ENCODE measurements around the gene OPCML.

The OPCML gene

DNA sequence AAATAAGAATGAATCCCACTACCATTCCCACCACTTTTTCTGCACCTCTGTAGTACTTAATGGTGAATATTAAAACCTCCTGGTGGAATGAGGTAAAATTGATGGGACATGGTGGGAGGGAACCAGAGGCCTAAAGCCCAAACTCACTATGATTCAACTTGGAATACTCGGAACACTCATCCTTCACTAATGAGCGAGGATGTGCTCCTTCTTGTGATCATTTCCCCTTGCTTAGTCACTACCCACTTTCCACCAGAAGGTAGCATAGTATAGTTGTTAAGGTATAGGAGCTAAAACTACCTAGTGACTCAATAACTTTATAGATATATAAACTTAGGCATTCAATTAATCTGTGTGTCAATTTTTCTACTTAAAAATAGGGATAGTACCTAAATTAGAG, 728.9 kb downstream of the OPCML start:
- no peaks in the 10 kb centered on the region for H4K20me1 ChIP-seq (ENCODE audit: insufficient read depth)
- no peaks in the 10 kb centered on the region for H3K36me3 ChIP-seq (ENCODE audit: insufficient read depth)
- no peaks in the 10 kb centered on the region for H3K4me1 ChIP-seq (ENCODE audit: low read depth, poor library complexity, severe bottlenecking)
- no peak overlapping the region for H3K9ac ChIP-seq
- H3K4me2 ChIP-seq = no peak overlapping the region
- no peak overlapping the region for H2AFZ ChIP-seq (ENCODE audit: low read depth)
- no peaks in the 10 kb centered on the region for H3K27me3 ChIP-seq (ENCODE audit: insufficient read depth, low read depth)
- no peak overlapping the region for H3K27ac ChIP-seq
- no peak for TF ChIP-seq CTCF (conservative IDR thresholded peaks at IDR 0.05; ENCODE audit: low read depth, low read length)
- H3K79me2 ChIP-seq (ENCODE audit: insufficient read depth, low read depth) = no peaks in the 10 kb centered on the region
- no peak overlapping the region for H3K4me3 ChIP-seq (IDR thresholded peaks at IDR 0.05; ENCODE audit: insufficient read depth, low read depth, low read length)

DNA sequence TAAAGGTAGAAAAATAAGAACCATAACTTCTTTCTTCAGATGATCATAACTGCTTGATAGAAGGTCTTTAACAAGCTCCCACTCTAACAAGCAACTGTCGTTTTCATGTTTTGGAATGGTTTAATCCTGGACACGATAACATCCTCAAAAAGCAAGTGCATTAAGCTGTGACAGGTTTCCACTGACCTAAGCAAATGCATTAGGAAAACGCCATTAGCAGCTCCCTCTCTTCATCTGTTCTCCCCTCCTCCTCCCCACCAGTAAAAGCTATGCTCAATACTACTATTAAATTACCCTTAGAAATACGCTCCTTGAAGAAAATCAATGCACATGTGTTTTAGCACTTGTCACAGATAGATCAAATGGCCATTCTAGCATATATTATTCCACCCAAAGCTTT, 729.4 kb downstream of the OPCML start:
- H3K4me1 ChIP-seq (ENCODE audit: low read depth, poor library complexity, severe bottlenecking) = no peaks in the 10 kb centered on the region
- no peak overlapping the region for H3K27ac ChIP-seq
- H3K4me2 ChIP-seq = no peak overlapping the region
- H3K27me3 ChIP-seq (ENCODE audit: insufficient read depth, low read depth) = no peaks in the 10 kb centered on the region
- no peak overlapping the region for H3K9ac ChIP-seq
- no peak overlapping the region for H2AFZ ChIP-seq (ENCODE audit: low read depth)
- no peaks in the 10 kb centered on the region for H4K20me1 ChIP-seq (ENCODE audit: insufficient read depth)
- H3K4me3 ChIP-seq (IDR thresholded peaks at IDR 0.05; ENCODE audit: insufficient read depth, low read depth, low read length) = no peak overlapping the region
- no peak for TF ChIP-seq CTCF (conservative IDR thresholded peaks at IDR 0.05; ENCODE audit: low read depth, low read length)
- H3K79me2 ChIP-seq (ENCODE audit: insufficient read depth, low read depth) = no peaks in the 10 kb centered on the region
- no peaks in the 10 kb centered on the region for H3K36me3 ChIP-seq (ENCODE audit: insufficient read depth)

DNA sequence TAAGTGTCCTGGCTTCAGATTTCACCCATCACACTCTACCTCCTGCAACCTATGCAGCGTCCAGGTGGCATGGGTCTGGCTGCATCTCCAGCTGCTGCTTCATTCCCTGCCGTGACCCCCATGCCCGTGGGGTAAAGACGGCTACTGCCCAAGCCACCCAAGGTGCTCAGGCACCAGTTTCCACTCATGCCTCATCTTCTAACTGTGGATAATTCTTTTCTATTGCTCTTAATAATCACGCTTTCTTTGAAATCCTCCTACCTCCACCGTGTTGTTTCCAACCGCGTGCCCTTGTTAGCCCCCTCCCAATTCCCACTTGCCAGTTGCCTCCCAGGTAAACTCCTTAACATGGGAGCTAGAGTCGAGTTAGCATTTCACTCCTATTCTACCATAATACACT, 738.5 kb downstream of the OPCML start:
- Histone ChIP-seq H2AFZ (ENCODE audit: low read depth) (no peak overlapping the region), H3K27ac (no peak overlapping the region), H3K4me2 (no peak overlapping the region), H4K20me1 (ENCODE audit: insufficient read depth) (no peaks in the 10 kb centered on the region), H3K27me3 (ENCODE audit: insufficient read depth, low read depth) (no peaks in the 10 kb centered on the region), H3K4me1 (ENCODE audit: low read depth, poor library complexity, severe bottlenecking) (no peaks in the 10 kb centered on the region), H3K36me3 (ENCODE audit: insufficient read depth) (no peaks in the 10 kb centered on the region), H3K79me2 (ENCODE audit: insufficient read depth, low read depth) (no peaks in the 10 kb centered on the region), H3K4me3 (IDR thresholded peaks at IDR 0.05; ENCODE audit: insufficient read depth, low read depth, low read length) (no peak overlapping the region), H3K9ac (no peak overlapping the region)
- no peak for TF ChIP-seq CTCF (conservative IDR thresholded peaks at IDR 0.05; ENCODE audit: low read depth, low read length)

GRCh38 chr11:132792341-132793140, 739.8 kb downstream of the OPCML start:
- Histone ChIP-seq H3K27ac (no peak overlapping the region), H3K79me2 (ENCODE audit: insufficient read depth, low read depth) (no peaks in the 10 kb centered on the region), H4K20me1 (ENCODE audit: insufficient read depth) (no peaks in the 10 kb centered on the region), H3K4me1 (ENCODE audit: low read depth, poor library complexity, severe bottlenecking) (no peaks in the 10 kb centered on the region), H3K4me2 (no peak overlapping the region), H3K27me3 (ENCODE audit: insufficient read depth, low read depth) (no peaks in the 10 kb centered on the region), H3K36me3 (ENCODE audit: insufficient read depth) (no peaks in the 10 kb centered on the region), H2AFZ (ENCODE audit: low read depth) (no peak overlapping the region), H3K4me3 (IDR thresholded peaks at IDR 0.05; ENCODE audit: insufficient read depth, low read depth, low read length) (no peak overlapping the region), H3K9ac (no peak overlapping the region)
- no peak for TF ChIP-seq CTCF (conservative IDR thresholded peaks at IDR 0.05; ENCODE audit: low read depth, low read length)

Data from KMS-11 (cell line).